Measurements from ENCODE around the gene GIGYF2.

- TF ChIP-seq, protein P1, sequence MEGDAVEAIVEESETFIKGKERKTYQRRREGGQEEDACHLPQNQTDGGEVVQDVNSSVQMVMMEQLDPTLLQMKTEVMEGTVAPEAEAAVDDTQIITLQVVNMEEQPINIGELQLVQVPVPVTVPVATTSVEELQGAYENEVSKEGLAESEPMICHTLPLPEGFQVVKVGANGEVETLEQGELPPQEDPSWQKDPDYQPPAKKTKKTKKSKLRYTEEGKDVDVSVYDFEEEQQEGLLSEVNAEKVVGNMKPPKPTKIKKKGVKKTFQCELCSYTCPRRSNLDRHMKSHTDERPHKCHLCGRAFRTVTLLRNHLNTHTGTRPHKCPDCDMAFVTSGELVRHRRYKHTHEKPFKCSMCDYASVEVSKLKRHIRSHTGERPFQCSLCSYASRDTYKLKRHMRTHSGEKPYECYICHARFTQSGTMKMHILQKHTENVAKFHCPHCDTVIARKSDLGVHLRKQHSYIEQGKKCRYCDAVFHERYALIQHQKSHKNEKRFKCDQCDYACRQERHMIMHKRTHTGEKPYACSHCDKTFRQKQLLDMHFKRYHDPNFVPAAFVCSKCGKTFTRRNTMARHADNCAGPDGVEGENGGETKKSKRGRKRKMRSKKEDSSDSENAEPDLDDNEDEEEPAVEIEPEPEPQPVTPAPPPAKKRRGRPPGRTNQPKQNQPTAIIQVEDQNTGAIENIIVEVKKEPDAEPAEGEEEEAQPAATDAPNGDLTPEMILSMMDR (IDR thresholded peaks at IDR 0.05), result no peak
- no peak for TF ChIP-seq POLR2A (IDR thresholded peaks at IDR 0.05)
Measured at GRCh38 chr2:232728785-232729184, 31.7 kb downstream of the GIGYF2 start.
